NB4 (cell line): Measurements from ENCODE around the gene EFCAB10.

Source experiments
- CTCF ChIP-seq: IDR thresholded peaks from one replicate; pipeline ENCODE4 v1.5.1; 2012; ENCODE audit warnings: low read depth, low read length
- POLR2A ChIP-seq: IDR thresholded peaks from 2 replicates; pipeline ENCODE4 v1.6.1; 2011; ENCODE audit warnings: mild to moderate bottlenecking; ENCODE audit not compliant: insufficient read length; ENCODE audit errors: extremely low read depth

GRCh38 chr7:105532709-105533460 is 48.4 kb downstream of the EFCAB10 start:
- no peak for TF ChIP-seq POLR2A
- TF ChIP-seq CTCF, result no peak
